Vagina (tissue), 2 donors: Measurements from ENCODE around the gene MTARC2. TPM values are rescaled to one million over a fixed set of nuclear protein-coding genes. Genes with fewer than 3 reads are reported as not detected.
"Not testable (repeated sequence)": the region's sequence is repeated elsewhere in the genome, so short reads cannot be mapped to it uniquely, and the experiment has no call there.

Experiments used
- DNase-seq, 2 donors: peaks; one replicate each; pipeline ENCODE4 v3.0.0-alpha.2; 2017; ENCODE audit errors: extremely low spot score in 2 of 2
- H3K27ac ChIP-seq: fragments of 200-600 bp; sonication (generic); one replicate; pipeline ENCODE4 v1.5.1; 2019
- H3K27me3 ChIP-seq: fragments of 200-600 bp; sonication (generic); one replicate; pipeline ENCODE4 v1.5.1; 2019
- H3K36me3 ChIP-seq, 2 donors: fragments of 200-600 bp; sonication (generic); one replicate each; pipeline ENCODE4 v1.5.1; 2017 to 2019
- H3K4me1 ChIP-seq: fragments of 200-600 bp; sonication (generic); one replicate; pipeline ENCODE4 v1.5.1; 2019
- H3K4me3 ChIP-seq, 2 donors: fragments of 200-600 bp; sonication (generic); 1 replicate in 1 of 2; 2 replicates in 1 of 2; pipeline ENCODE4 v1.5.1; 2016 to 2019
- H3K9me3 ChIP-seq: fragments of 200-600 bp; sonication (generic); one replicate; pipeline ENCODE4 v1.5.1; 2019
- CTCF ChIP-seq, 3 experiments: fragments of 450-650 bp in 2 of 3; fragments of 200-600 bp in 1 of 3; sonication (generic) in 1 of 3; IDR thresholded peaks; one replicate each; pipeline ENCODE4 v1.5.1; 2017 to 2019; ENCODE audit warnings: antibody characterized with exemption in 3 of 3, mild to moderate bottlenecking in 2 of 3, moderate library complexity in 2 of 3
- POLR2A ChIP-seq, 2 donors: fragments of 450-650 bp; IDR thresholded peaks; one replicate each; pipeline ENCODE4 v1.6.1; 2017; ENCODE audit warnings: antibody characterized with exemption in 2 of 2, mild to moderate bottlenecking in 2 of 2, moderate library complexity in 2 of 2
- POLR2AphosphoS5 ChIP-seq, 2 donors: sonication (generic); formaldehyde crosslinking; IDR thresholded peaks; one replicate each; pipeline ENCODE4 v1.9.0; 2017; ENCODE audit warnings: antibody characterized with exemption in 2 of 2, mild to moderate bottlenecking in 2 of 2, low read depth in 1 of 2; ENCODE audit not compliant: insufficient read depth in 1 of 2
- intact Hi-C: fragments of 100-400 bp; cut with DNase I; formaldehyde crosslinking; loops from one replicate; pipeline ENCODE4 v1.15.1; 2023
- total RNA-seq: library from RNA; depleted of rRNA; stranded (reverse); fragments of >200 nt; gene quantifications from one replicate; pipeline ENCODE4 v1.2.3, GENCODE V29; 2016

MTARC2 gene
- total RNA-seq, 1 donor from 2014 or later, result 14.7 TPM

- no peak for DNase-seq
- no peaks in the 10 kb centered on the region for H3K4me1 ChIP-seq
- TF ChIP-seq CTCF (IDR thresholded peaks at IDR 0.05) (no peak), POLR2AphosphoS5 (IDR thresholded peaks at IDR 0.05; ENCODE audit: insufficient read depth in 1 of 2, low read depth in 1 of 2) (no peak), POLR2A (IDR thresholded peaks at IDR 0.05) (no peak)
- H3K27me3 ChIP-seq, result no peaks in the 10 kb centered on the region
- no peak overlapping the region for H3K27ac ChIP-seq
- no peak overlapping the region for H3K4me3 ChIP-seq
- no peaks in the 10 kb centered on the region for H3K9me3 ChIP-seq
- H3K36me3 ChIP-seq, result no peaks in the 10 kb centered on the region
- intact Hi-C loops, result no loop called here
Observed at GRCh38 chr1:220717800-220718640, 30.1 kb upstream of the MTARC2 start.

GRCh38 chr1:220721266-220721665 is 26.9 kb upstream of the MTARC2 start:
- intact Hi-C loops, H3K36me3 ChIP-seq, H3K27ac ChIP-seq, H3K4me1 ChIP-seq, H3K27me3 ChIP-seq, H3K9me3 ChIP-seq, DNase-seq, H3K4me3 ChIP-seq: not testable (repeated sequence)

GRCh38 chr1:220726634-220727033 is 21.5 kb upstream of the MTARC2 start:
- H3K27ac ChIP-seq, result no peak overlapping the region
- H3K4me3 ChIP-seq, result no peak overlapping the region
- intact Hi-C loops, result no loop called here
- TF ChIP-seq POLR2AphosphoS5 (IDR thresholded peaks at IDR 0.05; ENCODE audit: insufficient read depth in 1 of 2, low read depth in 1 of 2) (no peak), CTCF (IDR thresholded peaks at IDR 0.05) (no peak), POLR2A (IDR thresholded peaks at IDR 0.05) (no peak)
- H3K36me3 ChIP-seq, result no peaks in the 10 kb centered on the region
- no peak for DNase-seq
- H3K27me3 ChIP-seq, result no peaks in the 10 kb centered on the region
- H3K9me3 ChIP-seq, result no peaks in the 10 kb centered on the region
- no peaks in the 10 kb centered on the region for H3K4me1 ChIP-seq

GRCh38 chr1:220727519-220727918 is 20.6 kb upstream of the MTARC2 start:
- Histone ChIP-seq H3K4me1 (no peaks in the 10 kb centered on the region), H3K4me3 (no peak overlapping the region), H3K27me3 (no peaks in the 10 kb centered on the region), H3K27ac (no peak overlapping the region), H3K36me3 (no peaks in the 10 kb centered on the region), H3K9me3 (no peaks in the 10 kb centered on the region)
- TF ChIP-seq POLR2AphosphoS5 (IDR thresholded peaks at IDR 0.05; ENCODE audit: insufficient read depth in 1 of 2, low read depth in 1 of 2) (no peak), POLR2A (IDR thresholded peaks at IDR 0.05) (no peak), CTCF (IDR thresholded peaks at IDR 0.05) (no peak)
- no peak for DNase-seq
- intact Hi-C loops, result no loop called here

- Histone ChIP-seq H3K9me3 (no peaks in the 10 kb centered on the region), H3K27ac (no peak overlapping the region), H3K4me1 (no peaks in the 10 kb centered on the region), H3K27me3 (no peaks in the 10 kb centered on the region), H3K36me3 (no peaks in the 10 kb centered on the region), H3K4me3 (no peak overlapping the region)
- DNase-seq, result no peak
- no peak for TF ChIP-seq POLR2AphosphoS5 (IDR thresholded peaks at IDR 0.05; ENCODE audit: insufficient read depth in 1 of 2, low read depth in 1 of 2)
- TF ChIP-seq POLR2A (IDR thresholded peaks at IDR 0.05), result no peak
- TF ChIP-seq CTCF (IDR thresholded peaks at IDR 0.05), result no peak
- intact Hi-C loops, result loop anchor here (5.0 kb wide), 1 partner anchor 38 kb away; the partner anchor contains the start of gene C1orf115
Observed at GRCh38 chr1:220730486-220730885, 17.6 kb upstream of the MTARC2 start.
